Measurements from ENCODE around the gene KIF13A. TPM values are rescaled to one million over a fixed set of nuclear protein-coding genes. Genes with fewer than 3 reads are reported as not detected.
"Not testable (repeated sequence)": the region's sequence is repeated elsewhere in the genome, so short reads cannot be mapped to it uniquely, and the experiment has no call there.

The KIF13A gene
- total and polyA plus RNA-seq, 2 donors (not counting 3 experiments of a cell fraction or from before 2014, with no cell fraction given), result 24.9 to 65.8 TPM

DNA sequence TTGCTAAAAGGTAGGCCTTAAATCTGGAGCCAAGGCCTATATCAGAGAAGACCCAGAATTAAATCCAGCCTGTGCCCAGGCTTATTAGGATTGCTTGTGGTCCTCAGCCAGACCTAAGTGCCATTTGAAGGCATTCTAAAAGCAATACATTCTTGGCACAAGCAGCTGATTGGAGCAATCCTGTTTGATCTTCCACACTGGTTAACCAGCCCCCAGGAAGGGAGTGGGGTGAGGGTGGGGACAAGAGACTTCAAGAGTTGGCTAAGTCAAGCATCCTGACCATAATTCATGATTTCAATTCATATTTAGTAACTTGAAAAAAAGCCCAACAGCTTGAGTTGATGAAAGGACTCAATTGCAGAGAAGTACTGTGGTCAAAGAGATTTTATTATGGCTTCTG lies 128.9 kb downstream of the KIF13A start:
- dilution Hi-C loops (cut with MboI; ENCODE audit: extremely low pct_ligation_motif_present, low sequenced_read_pairs) (no loop called here), intact Hi-C loops (cut with micrococcal nuclease) (no loop called here)
- H2AFZ ChIP-seq (ENCODE audit: low read depth, low read length), result no peak overlapping the region
- DNase-seq (ENCODE audit: low read depth, low spot score) (no peak), FAIRE-seq (no peak)
- H3K27me3 ChIP-seq (ENCODE audit: control insufficient read depth in 2 of 2, insufficient read depth in 2 of 2, low read length in 2 of 2), result no peaks in the 10 kb centered on the region
- BruUV-seq (replicated peaks), result no TSS peak
- ChIA-PET POLR2A (no interaction called here), CTCF (no interaction called here)
- H3K9me1 ChIP-seq (replicated peaks; ENCODE audit: control insufficient read depth, extremely low read depth, insufficient read depth, low read length), result no peaks in the 10 kb centered on the region
- H3K36me3 ChIP-seq (ENCODE audit: control insufficient read depth in 2 of 2, extremely low read depth in 1 of 2, insufficient read depth in 2 of 2, low read length in 2 of 2), result no peaks in the 10 kb centered on the region
- H4K20me1 ChIP-seq (replicated peaks; ENCODE audit: control insufficient read depth, extremely low read depth, insufficient read depth, low read length), result no peaks in the 10 kb centered on the region
- H3K4me3 ChIP-seq (replicated peaks in 1 of 3; ENCODE audit: insufficient read depth in 1 of 3, low read depth in 1 of 3, low read length in 3 of 3), result no peak overlapping the region
- TF ChIP-seq FOS (IDR thresholded peaks at IDR 0.05; ENCODE audit: borderline replicate concordance, insufficient read depth, low read length), result no peak
- TF ChIP-seq, protein P1, sequence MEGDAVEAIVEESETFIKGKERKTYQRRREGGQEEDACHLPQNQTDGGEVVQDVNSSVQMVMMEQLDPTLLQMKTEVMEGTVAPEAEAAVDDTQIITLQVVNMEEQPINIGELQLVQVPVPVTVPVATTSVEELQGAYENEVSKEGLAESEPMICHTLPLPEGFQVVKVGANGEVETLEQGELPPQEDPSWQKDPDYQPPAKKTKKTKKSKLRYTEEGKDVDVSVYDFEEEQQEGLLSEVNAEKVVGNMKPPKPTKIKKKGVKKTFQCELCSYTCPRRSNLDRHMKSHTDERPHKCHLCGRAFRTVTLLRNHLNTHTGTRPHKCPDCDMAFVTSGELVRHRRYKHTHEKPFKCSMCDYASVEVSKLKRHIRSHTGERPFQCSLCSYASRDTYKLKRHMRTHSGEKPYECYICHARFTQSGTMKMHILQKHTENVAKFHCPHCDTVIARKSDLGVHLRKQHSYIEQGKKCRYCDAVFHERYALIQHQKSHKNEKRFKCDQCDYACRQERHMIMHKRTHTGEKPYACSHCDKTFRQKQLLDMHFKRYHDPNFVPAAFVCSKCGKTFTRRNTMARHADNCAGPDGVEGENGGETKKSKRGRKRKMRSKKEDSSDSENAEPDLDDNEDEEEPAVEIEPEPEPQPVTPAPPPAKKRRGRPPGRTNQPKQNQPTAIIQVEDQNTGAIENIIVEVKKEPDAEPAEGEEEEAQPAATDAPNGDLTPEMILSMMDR (IDR thresholded peaks at IDR 0.05; ENCODE audit: extremely low read depth in 1 of 2, insufficient read depth in 1 of 2, low read depth in 1 of 2, low read length in 2 of 2), result no peak
- TF ChIP-seq GATA2 (IDR thresholded peaks at IDR 0.05; ENCODE audit: insufficient read depth, insufficient read length, low read depth, low read length), result no peak
- TF ChIP-seq POLR2AphosphoS5 (IDR thresholded peaks at IDR 0.05; ENCODE audit: insufficient read depth, low read depth, low read length), result no peak
- no peak for TF ChIP-seq MYC (IDR thresholded peaks at IDR 0.05; ENCODE audit: low read depth, low read length)
- H3K9ac ChIP-seq (replicated peaks; ENCODE audit: extremely low read depth, insufficient read depth, low read length), result no peak overlapping the region
- peaks cover 2% of the 10 kb centered on the region for H3K4me1 ChIP-seq (ENCODE audit: control insufficient read depth, extremely low read depth, insufficient read depth, low read length)
- H3K9me3 ChIP-seq (replicated peaks; ENCODE audit: control insufficient read depth, insufficient read depth, low read length), result no peaks in the 10 kb centered on the region
- no peak overlapping the region for H3K27ac ChIP-seq (ENCODE audit: insufficient read depth, low read depth, low read length)
- H3K4me2 ChIP-seq (ENCODE audit: insufficient read depth, low read length), result no peak overlapping the region
- no peaks in the 10 kb centered on the region for H3K79me2 ChIP-seq (ENCODE audit: control insufficient read depth, insufficient read depth, low read length)

DNA sequence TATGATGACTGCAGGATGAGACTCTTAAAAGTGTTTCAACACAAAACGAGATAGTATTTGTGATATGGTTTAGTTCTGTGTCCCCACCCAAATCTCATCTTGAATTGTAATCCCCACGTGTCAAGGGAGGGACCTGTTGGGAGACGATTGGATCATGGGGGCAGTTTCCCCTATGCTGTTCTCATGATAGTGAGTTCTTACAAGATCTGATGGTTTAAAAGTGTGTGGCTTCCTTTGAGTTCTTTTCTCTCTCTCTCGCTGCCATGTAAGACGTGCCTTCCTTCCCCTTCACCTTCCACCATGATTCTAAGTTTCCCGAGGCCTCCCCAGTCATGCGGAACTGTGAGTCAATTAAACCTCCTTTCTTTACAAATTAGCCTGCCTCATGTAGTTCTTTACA lies 130.2 kb downstream of the KIF13A start:
- H2AFZ ChIP-seq (ENCODE audit: low read depth, low read length); intact Hi-C loops (cut with micrococcal nuclease); H3K9ac ChIP-seq (replicated peaks; ENCODE audit: extremely low read depth, insufficient read depth, low read length); FAIRE-seq; dilution Hi-C loops (cut with MboI; ENCODE audit: extremely low pct_ligation_motif_present, low sequenced_read_pairs); H3K27me3 ChIP-seq (ENCODE audit: control insufficient read depth in 2 of 2, insufficient read depth in 2 of 2, low read length in 2 of 2); POLR2A ChIA-PET; H3K9me3 ChIP-seq (replicated peaks; ENCODE audit: control insufficient read depth, insufficient read depth, low read length); H3K4me3 ChIP-seq (replicated peaks in 1 of 3; ENCODE audit: insufficient read depth in 1 of 3, low read depth in 1 of 3, low read length in 3 of 3); H3K4me1 ChIP-seq (ENCODE audit: control insufficient read depth, extremely low read depth, insufficient read depth, low read length); H3K4me2 ChIP-seq (ENCODE audit: insufficient read depth, low read length); H3K36me3 ChIP-seq (ENCODE audit: control insufficient read depth in 2 of 2, extremely low read depth in 1 of 2, insufficient read depth in 2 of 2, low read length in 2 of 2); H3K27ac ChIP-seq (ENCODE audit: insufficient read depth, low read depth, low read length); H4K20me1 ChIP-seq (replicated peaks; ENCODE audit: control insufficient read depth, extremely low read depth, insufficient read depth, low read length); BruUV-seq (replicated peaks); H3K79me2 ChIP-seq (ENCODE audit: control insufficient read depth, insufficient read depth, low read length); H3K9me1 ChIP-seq (replicated peaks; ENCODE audit: control insufficient read depth, extremely low read depth, insufficient read depth, low read length); DNase-seq (ENCODE audit: low read depth, low spot score): not testable (repeated sequence)
- CTCF ChIA-PET, result interaction anchor here (1.4 kb wide), 1 partner anchor 17 kb away, joined by 4 read pairs; no protein-coding TSS in a partner anchor

Measured in endothelial cell of umbilical vein (primary cell).